Measurements from ENCODE around the gene OR6V1. TPM values are rescaled to one million over a fixed set of nuclear protein-coding genes. Genes with fewer than 3 reads are reported as not detected.

Gene OR6V1
- polyA plus RNA-seq, 2 of the 4 experiments (the other 2 are of a cell fraction), result not detected

DNA sequence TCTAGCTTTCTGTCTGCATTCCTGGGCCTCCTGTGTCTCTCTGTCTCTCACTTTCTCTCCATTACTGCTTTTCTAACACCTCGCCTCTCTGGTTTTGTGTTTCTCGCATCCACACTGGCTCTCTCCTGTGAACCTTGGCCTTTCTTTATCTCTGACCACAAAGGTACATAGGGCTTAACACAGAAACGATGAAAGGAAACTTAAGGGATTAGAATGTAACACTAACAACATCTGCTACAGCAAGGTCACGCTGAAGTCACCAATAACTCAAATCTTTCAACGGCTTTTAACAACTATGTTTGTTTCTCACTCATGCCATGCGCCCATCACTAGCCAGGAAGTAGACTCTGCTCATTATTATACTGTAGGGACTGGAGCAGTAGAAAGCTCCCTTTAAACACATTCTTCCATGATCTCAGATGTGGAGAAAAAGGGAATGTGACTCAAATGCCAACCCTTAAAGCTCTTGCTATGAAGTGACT lies 9.3 kb upstream of the OR6V1 start:
- Histone ChIP-seq H3K27ac (no peak overlapping the region), H3K4me2 (no peak overlapping the region), H3K9me3 (no peaks in the 10 kb centered on the region), H3K4me3 (no peak overlapping the region), H3K4me1 (no peaks in the 10 kb centered on the region)
- ATAC-seq (no peak), FAIRE-seq (no peak), DNase-seq (ENCODE audit: low read depth in 1 of 2, low spot score in 1 of 2) (no peak)
- TF ChIP-seq, protein P1, sequence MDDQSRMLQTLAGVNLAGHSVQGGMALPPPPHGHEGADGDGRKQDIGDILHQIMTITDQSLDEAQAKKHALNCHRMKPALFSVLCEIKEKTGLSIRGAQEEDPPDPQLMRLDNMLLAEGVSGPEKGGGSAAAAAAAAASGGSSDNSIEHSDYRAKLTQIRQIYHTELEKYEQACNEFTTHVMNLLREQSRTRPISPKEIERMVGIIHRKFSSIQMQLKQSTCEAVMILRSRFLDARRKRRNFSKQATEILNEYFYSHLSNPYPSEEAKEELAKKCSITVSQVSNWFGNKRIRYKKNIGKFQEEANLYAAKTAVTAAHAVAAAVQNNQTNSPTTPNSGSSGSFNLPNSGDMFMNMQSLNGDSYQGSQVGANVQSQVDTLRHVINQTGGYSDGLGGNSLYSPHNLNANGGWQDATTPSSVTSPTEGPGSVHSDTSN (IDR thresholded peaks at IDR 0.05), result no peak
- TF ChIP-seq BHLHE40 (IDR thresholded peaks at IDR 0.05; ENCODE audit: low read depth, low read length) (no peak), TP53 (CRISPR knock-in tag; IDR thresholded peaks at IDR 0.05) (no peak), HOXB13 (CRISPR knock-in tag; IDR thresholded peaks at IDR 0.05; ENCODE audit: low read depth) (no peak), POLR2A (IDR thresholded peaks at IDR 0.05; ENCODE audit: low read length) (no peak), ESRRA (IDR thresholded peaks at IDR 0.05; ENCODE audit: borderline replicate concordance, low read length) (no peak), FOXS1 (CRISPR knock-in tag; IDR thresholded peaks at IDR 0.05) (no peak), RNF2 (IDR thresholded peaks at IDR 0.05; ENCODE audit: borderline replicate concordance, low read depth) (no peak), RFX5 (IDR thresholded peaks at IDR 0.05) (no peak), ZSCAN20 (CRISPR knock-in tag; IDR thresholded peaks at IDR 0.05) (no peak), HDAC2 (IDR thresholded peaks at IDR 0.05) (no peak), EP300 (IDR thresholded peaks at IDR 0.05) (no peak), SREBF2 (IDR thresholded peaks at IDR 0.05) (no peak), KDM1A (IDR thresholded peaks at IDR 0.05; ENCODE audit: low read depth) (no peak), HOXA7 (CRISPR knock-in tag; IDR thresholded peaks at IDR 0.05) (no peak)
- CTCF ChIA-PET, result no interaction called here
- POLR2A ChIA-PET, result interaction anchor here (0.6 kb wide), 1 partner anchor 245 kb away, joined by 9 read pairs; the partner anchor contains the start of gene CASP2
- 35% methylated on average over 6 of the region's 6 CpGs for WGBS (ENCODE audit: missing lambda C conversion rate)

DNA sequence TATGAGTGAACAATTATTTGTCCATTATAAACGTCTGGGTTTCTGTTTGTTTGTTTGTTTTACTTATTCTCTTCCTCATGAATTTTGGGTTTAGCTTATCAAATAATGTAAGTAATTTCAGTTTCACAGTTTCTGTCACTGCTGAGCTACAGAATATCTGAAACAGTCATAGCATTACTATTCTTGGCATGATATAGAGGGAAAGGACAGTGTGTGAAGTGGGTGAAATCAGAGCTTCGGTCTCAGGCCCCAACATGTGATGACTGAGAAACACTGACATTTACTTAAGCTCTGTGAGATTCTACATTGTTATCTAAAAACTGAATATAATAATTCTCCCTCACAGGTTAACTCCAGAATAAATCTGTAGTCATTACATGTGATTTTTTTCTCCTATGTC lies 8.8 kb upstream of the OR6V1 start:
- DNase-seq (ENCODE audit: low read depth in 1 of 2, low spot score in 1 of 2) (no peak), FAIRE-seq (no peak), ATAC-seq (no peak)
- Histone ChIP-seq H3K4me1 (no peaks in the 10 kb centered on the region), H3K4me2 (no peak overlapping the region), H3K27ac (no peak overlapping the region), H3K9me3 (no peaks in the 10 kb centered on the region), H3K4me3 (no peak overlapping the region)
- 21% methylated on average over 2 of the region's 2 CpGs for WGBS (ENCODE audit: missing lambda C conversion rate)
- ChIA-PET POLR2A (interaction anchor here (0.6 kb wide), 1 partner anchor 245 kb away, joined by 9 read pairs; the partner anchor contains the start of gene CASP2), CTCF (interaction anchor here (2.4 kb wide), 1 partner anchor 172 kb away, joined by 7 read pairs; no protein-coding TSS in a partner anchor)
- no peak for TF ChIP-seq NPAS2 (CRISPR knock-in tag; IDR thresholded peaks at IDR 0.05; ENCODE audit: borderline replicate concordance)
- TF ChIP-seq RFX5 (IDR thresholded peaks at IDR 0.05), result no peak
- no peak for TF ChIP-seq FOSL2 (IDR thresholded peaks at IDR 0.05)
- no peak for TF ChIP-seq FOSL2 (CRISPR knock-in tag; IDR thresholded peaks at IDR 0.05)
- TF ChIP-seq, protein P2, sequence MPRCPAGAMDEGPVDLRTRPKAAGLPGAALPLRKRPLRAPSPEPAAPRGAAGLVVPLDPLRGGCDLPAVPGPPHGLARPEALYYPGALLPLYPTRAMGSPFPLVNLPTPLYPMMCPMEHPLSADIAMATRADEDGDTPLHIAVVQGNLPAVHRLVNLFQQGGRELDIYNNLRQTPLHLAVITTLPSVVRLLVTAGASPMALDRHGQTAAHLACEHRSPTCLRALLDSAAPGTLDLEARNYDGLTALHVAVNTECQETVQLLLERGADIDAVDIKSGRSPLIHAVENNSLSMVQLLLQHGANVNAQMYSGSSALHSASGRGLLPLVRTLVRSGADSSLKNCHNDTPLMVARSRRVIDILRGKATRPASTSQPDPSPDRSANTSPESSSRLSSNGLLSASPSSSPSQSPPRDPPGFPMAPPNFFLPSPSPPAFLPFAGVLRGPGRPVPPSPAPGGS (IDR thresholded peaks at IDR 0.05), result no peak
- TF ChIP-seq MAFK (IDR thresholded peaks at IDR 0.05; ENCODE audit: partially characterized antibody), result no peak
- no peak for TF ChIP-seq EHMT2 (IDR thresholded peaks at IDR 0.05; ENCODE audit: low read depth)
- TF ChIP-seq, protein P3, sequence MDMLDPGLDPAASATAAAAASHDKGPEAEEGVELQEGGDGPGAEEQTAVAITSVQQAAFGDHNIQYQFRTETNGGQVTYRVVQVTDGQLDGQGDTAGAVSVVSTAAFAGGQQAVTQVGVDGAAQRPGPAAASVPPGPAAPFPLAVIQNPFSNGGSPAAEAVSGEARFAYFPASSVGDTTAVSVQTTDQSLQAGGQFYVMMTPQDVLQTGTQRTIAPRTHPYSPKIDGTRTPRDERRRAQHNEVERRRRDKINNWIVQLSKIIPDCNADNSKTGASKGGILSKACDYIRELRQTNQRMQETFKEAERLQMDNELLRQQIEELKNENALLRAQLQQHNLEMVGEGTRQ (IDR thresholded peaks at IDR 0.05), result no peak

DNA sequence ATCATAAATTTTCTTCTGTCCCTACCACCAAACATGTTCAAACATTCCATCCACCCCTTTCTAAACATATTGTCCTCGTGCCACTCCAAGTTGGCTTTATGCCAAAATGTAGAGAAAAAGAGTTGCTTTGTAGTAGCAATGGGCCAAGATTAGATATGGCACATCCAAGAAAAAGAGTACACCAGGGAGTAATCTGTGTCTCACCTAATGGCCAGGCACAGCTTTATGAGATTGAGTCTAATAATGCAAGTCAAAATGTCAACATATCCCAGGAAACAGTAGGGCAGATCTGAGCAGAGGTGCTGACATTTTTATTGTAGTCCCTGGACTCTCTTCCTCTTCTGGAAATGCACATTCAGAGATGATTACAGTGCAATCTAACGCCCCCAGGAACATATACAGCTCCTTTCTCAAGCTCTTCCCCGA lies 5.7 kb upstream of the OR6V1 start:
- FAIRE-seq, result no peak
- H3K4me2 ChIP-seq, result no peak overlapping the region
- ChIA-PET POLR2A (no interaction called here), CTCF (interaction anchor here (1.6 kb wide), 1 partner anchor 38 kb away, joined by 4 read pairs; no protein-coding TSS in a partner anchor)
- WGBS (ENCODE audit: missing lambda C conversion rate), result 2% methylated on average over 3 of the region's 3 CpGs
- ATAC-seq, result no peak
- H3K27ac ChIP-seq, result no peak overlapping the region
- H3K4me3 ChIP-seq, result no peak overlapping the region
- H3K4me1 ChIP-seq, result no peaks in the 10 kb centered on the region
- H3K9me3 ChIP-seq, result no peaks in the 10 kb centered on the region
- DNase-seq (ENCODE audit: low read depth in 1 of 2, low spot score in 1 of 2), result no peak
- no peak for TF ChIP-seq HOXB5 (CRISPR knock-in tag; IDR thresholded peaks at IDR 0.05)
- no peak for TF ChIP-seq POLR2AphosphoS2 (conservative IDR thresholded peaks at IDR 0.05; ENCODE audit: low read length)
- no peak for TF ChIP-seq EHMT2 (IDR thresholded peaks at IDR 0.05; ENCODE audit: low read depth)
- TF ChIP-seq GATA3 (IDR thresholded peaks at IDR 0.05; ENCODE audit: borderline replicate concordance), result no peak
- no peak for TF ChIP-seq HOXB13 (CRISPR knock-in tag; IDR thresholded peaks at IDR 0.05; ENCODE audit: low read depth)
- no peak for TF ChIP-seq EP300 (IDR thresholded peaks at IDR 0.05)
- TF ChIP-seq JUNB (IDR thresholded peaks at IDR 0.05), result no peak

Measured in A549 (cell line).